ENCODE results near the gene PTPRD.

DNA sequence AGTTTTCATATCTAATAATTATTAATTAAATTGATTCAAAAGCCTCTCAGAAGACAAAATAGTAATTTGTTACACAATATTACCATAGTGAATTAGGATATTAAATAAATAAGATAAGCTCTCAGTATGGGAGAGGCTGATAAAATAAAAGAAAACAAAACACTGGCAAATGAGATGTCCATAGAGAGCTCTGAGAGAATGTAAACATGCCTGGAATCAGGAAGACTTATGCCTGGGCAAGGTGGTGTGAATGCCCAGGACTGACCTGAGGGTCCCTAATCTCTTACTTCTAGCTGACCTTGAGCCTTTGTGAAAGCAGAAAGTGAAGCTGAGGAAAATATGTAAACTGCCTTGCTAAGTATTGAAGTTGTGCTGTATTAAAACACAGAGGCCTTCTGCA is 616.5 kb downstream of the PTPRD start:
- TF ChIP-seq, protein P1, sequence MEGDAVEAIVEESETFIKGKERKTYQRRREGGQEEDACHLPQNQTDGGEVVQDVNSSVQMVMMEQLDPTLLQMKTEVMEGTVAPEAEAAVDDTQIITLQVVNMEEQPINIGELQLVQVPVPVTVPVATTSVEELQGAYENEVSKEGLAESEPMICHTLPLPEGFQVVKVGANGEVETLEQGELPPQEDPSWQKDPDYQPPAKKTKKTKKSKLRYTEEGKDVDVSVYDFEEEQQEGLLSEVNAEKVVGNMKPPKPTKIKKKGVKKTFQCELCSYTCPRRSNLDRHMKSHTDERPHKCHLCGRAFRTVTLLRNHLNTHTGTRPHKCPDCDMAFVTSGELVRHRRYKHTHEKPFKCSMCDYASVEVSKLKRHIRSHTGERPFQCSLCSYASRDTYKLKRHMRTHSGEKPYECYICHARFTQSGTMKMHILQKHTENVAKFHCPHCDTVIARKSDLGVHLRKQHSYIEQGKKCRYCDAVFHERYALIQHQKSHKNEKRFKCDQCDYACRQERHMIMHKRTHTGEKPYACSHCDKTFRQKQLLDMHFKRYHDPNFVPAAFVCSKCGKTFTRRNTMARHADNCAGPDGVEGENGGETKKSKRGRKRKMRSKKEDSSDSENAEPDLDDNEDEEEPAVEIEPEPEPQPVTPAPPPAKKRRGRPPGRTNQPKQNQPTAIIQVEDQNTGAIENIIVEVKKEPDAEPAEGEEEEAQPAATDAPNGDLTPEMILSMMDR (IDR thresholded peaks at IDR 0.05) = no peak
- TF ChIP-seq POLR2A (IDR thresholded peaks at IDR 0.05) = no peak

Measured in thyroid gland (tissue), 4 donors.